B cell (primary cell): ENCODE data around the gene TRAPPC12. TPM values are rescaled to one million over a fixed set of nuclear protein-coding genes. Genes with fewer than 3 reads are reported as not detected.

Experiments
- ATAC-seq: fragments of 200-7000 bp; cut with Tn5 transposase; one replicate; pipeline ENCODE4 v1.10.0; 2021; ENCODE audit warnings: low read depth, mild to moderate bottlenecking, moderate number of reproducible peaks, moderate library complexity
- CTCF ChIA-PET: fragments of 350-600 bp; sonication (Branson Sonifier 250); formaldehyde crosslinking; loops from one replicate; lab custom pipeline; 2021; ENCODE audit warnings: antibody characterized with exemption, inconsistent platforms; lab: Charles Lee
- POLR2A ChIA-PET: fragments of 350-600 bp; sonication (Branson Sonifier 250); formaldehyde crosslinking; loops from one replicate; lab custom pipeline; 2021; ENCODE audit warnings: antibody characterized with exemption; lab: Charles Lee
- DNase-seq: peaks from one replicate; pipeline ENCODE4 v3.0.0; 2013
- H2AFZ ChIP-seq: 2 replicates; pipeline ENCODE4 v1.6.1; 2012; ENCODE audit warnings: mild to moderate bottlenecking, low read depth, low read length; ENCODE audit not compliant: insufficient read depth, poor library complexity, severe bottlenecking
- H3K27ac ChIP-seq, 2 donors: 1 replicate in 1 of 2; 2 replicates in 1 of 2; pipeline ENCODE4 v1.5.1; 2012 to 2013; ENCODE audit warnings: low read length in 2 of 2, mild to moderate bottlenecking in 2 of 2, moderate library complexity in 1 of 2
- H3K27me3 ChIP-seq, 4 experiments: fragments of 200-600 bp in 1 of 4; sonication (generic) in 1 of 4; replicated peaks in 1 of 4; 1 replicate in 2 of 4; 2 replicates in 2 of 4; pipeline versions ENCODE4 v1.6.1 to v1.7.0; 2013 to 2016; ENCODE audit warnings: low read length in 3 of 4, mild to moderate bottlenecking in 2 of 4, mixed read lengths in 1 of 4, moderate library complexity in 1 of 4; ENCODE audit not compliant: insufficient read depth in 4 of 4, control insufficient read depth in 3 of 4; ENCODE audit errors: control extremely low read depth in 1 of 4
- H3K36me3 ChIP-seq, 2 experiments: replicated peaks in 1 of 2; 1 replicate in 1 of 2; 2 replicates in 1 of 2; pipeline versions ENCODE4 v1.6.1 to v1.7.1; 2013; ENCODE audit warnings: low read length in 1 of 2; ENCODE audit not compliant: insufficient read depth in 2 of 2, control insufficient read depth in 1 of 2; ENCODE audit errors: control extremely low read depth in 1 of 2, extremely low read depth in 1 of 2
- H3K4me1 ChIP-seq, 2 donors: fragments of 200-600 bp in 1 of 2; sonication (generic) in 1 of 2; 1 replicate in 1 of 2; 2 replicates in 1 of 2; pipeline versions ENCODE4 v1.5.1 to v1.6.1; 2013 to 2017; ENCODE audit warnings: low read length in 2 of 2; ENCODE audit not compliant: control insufficient read depth in 2 of 2, insufficient read depth in 2 of 2
- H3K4me2 ChIP-seq: replicated peaks from 2 replicates; pipeline ENCODE3; 2012; ENCODE audit warnings: mild to moderate bottlenecking, low read depth, low read length; ENCODE audit not compliant: poor library complexity, severe bottlenecking
- H3K4me3 ChIP-seq, 5 experiments: fragments of 200-600 bp in 1 of 5; sonication (generic) in 1 of 5; 1 replicate in 3 of 5; 2 replicates in 2 of 5; pipeline versions ENCODE4 v1.5.1 to v1.7.0; 2011 to 2016; ENCODE audit warnings: low read length in 4 of 5, mild to moderate bottlenecking in 4 of 5, low read depth in 2 of 5, control low read depth in 1 of 5, moderate library complexity in 1 of 5; ENCODE audit not compliant: insufficient read depth in 1 of 5; ENCODE audit errors: control extremely low read depth in 1 of 5, extremely low read depth in 1 of 5
- H3K79me2 ChIP-seq: fragments of 200-600 bp; sonication (generic); one replicate; pipeline ENCODE4 v1.6.0; 2016; ENCODE audit warnings: low read length; ENCODE audit not compliant: control insufficient read depth, insufficient read depth
- H3K9ac ChIP-seq: fragments of 200-600 bp; sonication (generic); 2 replicates; pipeline ENCODE4 v1.6.1; 2017; ENCODE audit warnings: mild to moderate bottlenecking, low read length, moderate library complexity
- H3K9me3 ChIP-seq, 3 donors: one replicate each; pipeline versions ENCODE4 v1.6.1 to v1.7.1; 2013; ENCODE audit warnings: low read length in 2 of 3; ENCODE audit not compliant: control insufficient read depth in 2 of 3, insufficient read depth in 1 of 3; ENCODE audit errors: control extremely low read depth in 1 of 3
- H4K20me1 ChIP-seq: 2 replicates; pipeline ENCODE4 v1.6.0; 2012; ENCODE audit warnings: mild to moderate bottlenecking, low read length; ENCODE audit not compliant: insufficient read depth, control insufficient read depth, poor library complexity, severe bottlenecking
- H3K27ac Mint-ChIP-seq: one replicate; pipeline ENCODE4 v1.8.0; 2021; ENCODE audit warnings: mixed read lengths
- H3K27me3 Mint-ChIP-seq: one replicate; pipeline ENCODE4 v1.8.0; 2021; ENCODE audit warnings: mixed read lengths
- H3K4me1 Mint-ChIP-seq: one replicate; pipeline ENCODE4 v1.8.0; 2021; ENCODE audit warnings: mixed read lengths
- H3K4me3 Mint-ChIP-seq: one replicate; pipeline ENCODE4 v1.8.0; 2021; ENCODE audit warnings: mixed read lengths
- H3K9me3 Mint-ChIP-seq: one replicate; pipeline ENCODE4 v1.8.0; 2022; ENCODE audit warnings: mixed read lengths; ENCODE audit not compliant: insufficient read depth
- EZH2 ChIP-seq: IDR thresholded peaks from 2 replicates; pipeline ENCODE4 v1.6.1; 2012; ENCODE audit warnings: borderline replicate concordance, low read depth, mild to moderate bottlenecking, moderate library complexity, low read length; ENCODE audit not compliant: insufficient read depth, poor library complexity, severe bottlenecking
- WGBS: methylation state at CpG from one replicate; pipeline ENCODE4 v1.1.5; 2013; ENCODE audit warnings: missing lambda C conversion rate; ENCODE audit not compliant: insufficient coverage; 5-methylcytosine and 5-hydroxymethylcytosine counted together
- intact Hi-C: fragments of 100-400 bp; cut with micrococcal nuclease; formaldehyde crosslinking; loops from one replicate; pipeline ENCODE4 v1.10.0; 2022
- polyA plus RNA-seq: library from polyadenylated mRNA; depleted of rRNA; stranded (reverse); fragments of >200 nt; gene quantifications from 2 replicates; pipeline ENCODE4 v1.2.3, GENCODE V29; 2012
- total RNA-seq, 2 donors: library from RNA; stranded (reverse); fragments of 120-200 nt in 1 of 2; gene quantifications; 1 replicate in 1 of 2; 2 replicates in 1 of 2; pipeline versions ENCODE4 v1.2.3 to v1.2.4, GENCODE V29; 2013 to 2022
- TF ChIP-seq, protein P1 (sequence below): fragments of 200-600 bp; IDR thresholded peaks from one replicate; pipeline ENCODE4 v1.8.0; 2022; ENCODE audit warnings: antibody characterized with exemption, mild to moderate bottlenecking

TRAPPC12 gene
- total and polyA plus RNA-seq, 2 donors (not counting 1 experiment from before 2014, with no cell fraction given), result 80.9 to 151 TPM

GRCh38 chr2:3469486-3469885 is 90.0 kb downstream of the TRAPPC12 start:
- Histone ChIP-seq H3K9me3 (no peaks in the 10 kb centered on the region), H3K4me1 (no peaks in the 10 kb centered on the region), H3K36me3 (peaks cover 0 to 87% of the 10 kb centered on the region in 2 experiments), H3K27ac (no peak overlapping the region), H3K27me3 (no peaks in the 10 kb centered on the region), H3K79me2 (no peaks in the 10 kb centered on the region), H4K20me1 (no peaks in the 10 kb centered on the region), H3K9ac (no peak overlapping the region), H3K4me3 (no peak overlapping the region), H2AFZ (no peak overlapping the region), H3K4me2 (no peak overlapping the region)
- Mint-ChIP-seq H3K4me3 (no peak overlapping the region), H3K27me3 (no peaks in the 10 kb centered on the region), H3K27ac (no peak overlapping the region), H3K4me1 (no peaks in the 10 kb centered on the region), H3K9me3 (no peaks in the 10 kb centered on the region)
- intact Hi-C loops, result no loop called here
- TF ChIP-seq, protein P1, sequence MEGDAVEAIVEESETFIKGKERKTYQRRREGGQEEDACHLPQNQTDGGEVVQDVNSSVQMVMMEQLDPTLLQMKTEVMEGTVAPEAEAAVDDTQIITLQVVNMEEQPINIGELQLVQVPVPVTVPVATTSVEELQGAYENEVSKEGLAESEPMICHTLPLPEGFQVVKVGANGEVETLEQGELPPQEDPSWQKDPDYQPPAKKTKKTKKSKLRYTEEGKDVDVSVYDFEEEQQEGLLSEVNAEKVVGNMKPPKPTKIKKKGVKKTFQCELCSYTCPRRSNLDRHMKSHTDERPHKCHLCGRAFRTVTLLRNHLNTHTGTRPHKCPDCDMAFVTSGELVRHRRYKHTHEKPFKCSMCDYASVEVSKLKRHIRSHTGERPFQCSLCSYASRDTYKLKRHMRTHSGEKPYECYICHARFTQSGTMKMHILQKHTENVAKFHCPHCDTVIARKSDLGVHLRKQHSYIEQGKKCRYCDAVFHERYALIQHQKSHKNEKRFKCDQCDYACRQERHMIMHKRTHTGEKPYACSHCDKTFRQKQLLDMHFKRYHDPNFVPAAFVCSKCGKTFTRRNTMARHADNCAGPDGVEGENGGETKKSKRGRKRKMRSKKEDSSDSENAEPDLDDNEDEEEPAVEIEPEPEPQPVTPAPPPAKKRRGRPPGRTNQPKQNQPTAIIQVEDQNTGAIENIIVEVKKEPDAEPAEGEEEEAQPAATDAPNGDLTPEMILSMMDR, result no peak
- no peak for TF ChIP-seq EZH2
- ChIA-PET POLR2A (no interaction called here), CTCF (interaction anchor here (1.6 kb wide), 1 partner anchor 46 kb away, joined by 3 read pairs; no protein-coding TSS in a partner anchor)
- no peak for ATAC-seq
- no peak for DNase-seq
- WGBS, result 100% methylated on average over 4 of the region's 7 CpGs

DNA sequence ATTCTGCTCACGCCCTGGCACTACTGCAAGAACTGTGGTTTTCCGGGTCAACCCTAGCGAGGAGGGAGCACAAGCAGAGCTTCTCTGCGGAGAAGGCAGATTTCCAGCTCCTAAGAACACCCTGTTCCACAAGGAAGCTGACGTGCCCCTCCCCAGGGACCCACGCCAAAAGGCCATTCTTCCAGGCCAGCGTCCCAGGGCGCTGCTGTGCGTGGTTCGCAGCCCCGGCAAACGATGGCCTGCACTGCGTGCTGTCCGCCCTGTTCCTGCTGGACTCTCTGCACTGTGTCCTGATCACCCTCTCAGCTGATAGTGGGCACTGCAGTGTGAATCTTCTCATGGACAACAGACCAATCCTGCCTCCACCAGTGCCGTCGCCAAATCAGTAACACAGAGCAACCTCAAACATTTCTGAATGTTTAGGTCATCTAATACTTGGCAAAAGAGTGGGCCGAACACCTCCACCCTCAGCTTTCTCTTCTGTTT is 90.7 kb downstream of the TRAPPC12 start:
- peaks cover 0 to 86% of the 10 kb centered on the region in 2 experiments for H3K36me3 ChIP-seq
- ATAC-seq, result no peak

More for the DNA sequence above, 90.7 kb downstream of the TRAPPC12 start:
- H3K9ac ChIP-seq, result no peak overlapping the region
- H3K4me3 ChIP-seq, result no peak overlapping the region
- H3K4me2 ChIP-seq, result no peak overlapping the region
- Mint-ChIP-seq H3K4me1 (no peaks in the 10 kb centered on the region), H3K27me3 (no peaks in the 10 kb centered on the region), H3K27ac (no peak overlapping the region), H3K9me3 (no peaks in the 10 kb centered on the region), H3K4me3 (no peak overlapping the region)
- H3K9me3 ChIP-seq, result no peaks in the 10 kb centered on the region
- DNase-seq, result no peak
- ChIA-PET POLR2A (no interaction called here), CTCF (interaction anchor here (0.7 to 1.6 kb wide), 3 partner anchors 8 to 85 kb away, joined by 3 to 5 read pairs (median 3); no protein-coding TSS in a partner anchor)
- intact Hi-C loops, result no loop called here
- no peaks in the 10 kb centered on the region for H3K4me1 ChIP-seq
- H3K27me3 ChIP-seq, result no peaks in the 10 kb centered on the region
- over 99% methylated on average over 14 of the region's 17 CpGs for WGBS
- no peaks in the 10 kb centered on the region for H3K79me2 ChIP-seq
- H3K27ac ChIP-seq, result no peak overlapping the region
- TF ChIP-seq EZH2, result no peak
- TF ChIP-seq, protein P1, result no peak
- H2AFZ ChIP-seq, result no peak overlapping the region
- no peaks in the 10 kb centered on the region for H4K20me1 ChIP-seq
